ENCODE measurements around the gene TCEANC. TPM values are rescaled to one million over a fixed set of nuclear protein-coding genes. Genes with fewer than 3 reads are reported as not detected.

The TCEANC gene
- total RNA-seq: 0.65 and 1.4 TPM in 2 replicates

GRCh38 chrX:13652850-13653693 is at the start of gene TCEANC:
Gene TCEANC, plus strand, starts transcription at chrX:13653141. Its CDS starts 9,368 bp downstream, at chrX:13662509.

GRCh38 chrX:13688958-13689740 is 36.2 kb downstream of the TCEANC start, which contains the start of gene RAB9A:
Gene RAB9A, plus strand, starts transcription at chrX:13689128. Its CDS starts 19,619 bp downstream, at chrX:13708747.

Other genes starting within 250 kb of the TCEANC start
- not detected in 2 replicates for gene EGFL6, start 83.5 kb upstream of the TCEANC start, total RNA-seq
- gene RAB9A, start 36.0 kb downstream of the TCEANC start, total RNA-seq: 20.8 and 23.3 TPM in 2 replicates
- 15.9 and 21.4 TPM in 2 replicates for gene TRAPPC2, start 81.5 kb downstream of the TCEANC start, total RNA-seq
- gene OFD1, start 81.6 kb downstream of the TCEANC start, total RNA-seq: 6.2 and 8.4 TPM in 2 replicates
- 0.46 and 2.3 TPM in 2 replicates for gene GPM6B, start 164.0 kb downstream of the TCEANC start, total RNA-seq

All from epithelial cell of umbilical artery (primary cell).